GM23338 (cell line): ENCODE measurements around the gene MYORG. TPM values are rescaled to one million over a fixed set of nuclear protein-coding genes. Genes with fewer than 3 reads are reported as not detected.

Experiments used
- ATAC-seq: fragments of 200-7000 bp; cut with Tn5 transposase; 3 replicates; pipeline ENCODE4 v1.9.1; 2020
- DNase-seq: peaks from one replicate; pipeline ENCODE4 v3.0.0-alpha.2; 2015; ENCODE audit warnings: low spot score
- H2AFZ ChIP-seq: fragments of 200-600 bp; sonication (generic); 2 replicates; pipeline ENCODE4 v1.8.0; 2016; ENCODE audit warnings: antibody characterized with exemption, mild to moderate bottlenecking, moderate library complexity
- H3F3A ChIP-seq: fragments of 200-600 bp; sonication (generic); replicated peaks from 2 replicates; pipeline ENCODE4 v1.8.0; 2017; ENCODE audit warnings: antibody characterized with exemption, mixed run types, low read depth
- H3K27ac ChIP-seq: fragments of 200-600 bp; sonication (generic); 2 replicates; pipeline ENCODE4 v1.6.1; 2016; ENCODE audit warnings: low read depth
- H3K27me3 ChIP-seq: fragments of 200-600 bp; sonication (generic); 2 replicates; pipeline ENCODE4 v1.8.0; 2016; ENCODE audit warnings: mild to moderate bottlenecking, mixed run types, moderate library complexity; ENCODE audit not compliant: insufficient read depth
- H3K36me3 ChIP-seq: fragments of 200-600 bp; sonication (generic); 2 replicates; pipeline ENCODE4 v1.8.0; 2016; ENCODE audit warnings: mild to moderate bottlenecking; ENCODE audit not compliant: insufficient read depth
- H3K4me1 ChIP-seq: fragments of 200-600 bp; sonication (generic); 2 replicates; pipeline ENCODE4 v1.8.0; 2016; ENCODE audit warnings: mild to moderate bottlenecking, moderate library complexity; ENCODE audit not compliant: insufficient read depth
- H3K4me2 ChIP-seq: fragments of 200-600 bp; sonication (generic); 2 replicates; pipeline ENCODE4 v1.7.1; 2017; ENCODE audit warnings: mixed run types
- H3K4me3 ChIP-seq: fragments of 200-600 bp; sonication (generic); 2 replicates; pipeline ENCODE4 v1.6.1; 2016; ENCODE audit warnings: mixed run types
- H3K79me2 ChIP-seq: fragments of 200-600 bp; sonication (generic); replicated peaks from 2 replicates; pipeline ENCODE4 v1.8.0; 2017; ENCODE audit warnings: mild to moderate bottlenecking; ENCODE audit not compliant: insufficient read depth
- H3K9me2 ChIP-seq: fragments of 200-600 bp; sonication (generic); 2 replicates; pipeline ENCODE4 v1.8.0; 2017; ENCODE audit not compliant: insufficient read depth
- H4K20me1 ChIP-seq: fragments of 200-600 bp; sonication (generic); replicated peaks from 2 replicates; pipeline ENCODE4 v1.8.0; 2017; ENCODE audit warnings: mild to moderate bottlenecking; ENCODE audit not compliant: insufficient read depth
- H3K27ac Mint-ChIP-seq: 2 replicates; pipeline ENCODE4 v1.8.0; 2020; ENCODE audit warnings: inconsistent platforms, mild to moderate bottlenecking, moderate library complexity, mixed read lengths
- H3K27me3 Mint-ChIP-seq: 3 replicates; pipeline ENCODE4 v1.8.0; 2022; ENCODE audit warnings: low read depth, mild to moderate bottlenecking, moderate library complexity, mixed read lengths, inconsistent platforms; ENCODE audit not compliant: insufficient read depth, poor library complexity
- H3K36me3 Mint-ChIP-seq: 3 replicates; pipeline ENCODE4 v1.8.0; 2021; ENCODE audit warnings: low read depth, mild to moderate bottlenecking, inconsistent platforms, moderate library complexity, mixed read lengths
- H3K4me1 Mint-ChIP-seq: 3 replicates; pipeline ENCODE4 v1.8.0; 2020; ENCODE audit warnings: mild to moderate bottlenecking, inconsistent platforms, mixed read lengths
- H3K4me3 Mint-ChIP-seq: 3 replicates; pipeline ENCODE4 v1.8.0; 2021; ENCODE audit warnings: moderate library complexity, mild to moderate bottlenecking, inconsistent platforms, mixed read lengths
- H3K9me3 Mint-ChIP-seq: 3 replicates; pipeline ENCODE4 v1.8.0; 2020; ENCODE audit warnings: moderate library complexity, mild to moderate bottlenecking, inconsistent platforms, mixed read lengths
- CREB1 ChIP-seq: fragments of 250-450 bp; sonication (Bioruptor Pico); IDR thresholded peaks from 2 replicates; pipeline ENCODE4 v1.5.0; 2020; ENCODE audit warnings: low read depth, mild to moderate bottlenecking, moderate library complexity
- CTCF ChIP-seq, 2 experiments: fragments of 200-600 bp in 1 of 2; sonication (generic) in 1 of 2; conservative IDR thresholded peaks; 2 replicates each; pipeline versions ENCODE4 v1.5.1 to v1.6.1; 2016 to 2017; ENCODE audit warnings: antibody characterized with exemption in 2 of 2, low read depth in 2 of 2, mild to moderate bottlenecking in 2 of 2, moderate library complexity in 1 of 2
- EZH2 ChIP-seq: fragments of 200-600 bp; sonication (generic); IDR thresholded peaks from one replicate; pipeline ENCODE4 v1.8.0; 2017; ENCODE audit warnings: antibody characterized with exemption, mild to moderate bottlenecking, low read depth; ENCODE audit not compliant: unreplicated experiment
- EZH2phosphoT487 ChIP-seq: fragments of 200-600 bp; sonication (generic); IDR thresholded peaks from one replicate; pipeline ENCODE4 v1.8.1; 2018; ENCODE audit warnings: antibody characterized with exemption; ENCODE audit not compliant: unreplicated experiment
- JUNB ChIP-seq: IDR thresholded peaks from one replicate; pipeline ENCODE4 v1.6.1; 2016; ENCODE audit warnings: antibody characterized with exemption; ENCODE audit not compliant: unreplicated experiment
- NANOG ChIP-seq: IDR thresholded peaks from 2 replicates; pipeline ENCODE4 v1.6.1; 2016; ENCODE audit warnings: antibody characterized with exemption, borderline replicate concordance
- POLR2AphosphoS5 ChIP-seq: IDR thresholded peaks from 2 replicates; pipeline ENCODE4 v1.6.1; 2016; ENCODE audit warnings: antibody characterized with exemption, low read depth
- REST ChIP-seq: IDR thresholded peaks from one replicate; pipeline ENCODE4 v1.6.1; 2018; ENCODE audit warnings: antibody characterized with exemption; ENCODE audit not compliant: unreplicated experiment
- STAT1 ChIP-seq: IDR thresholded peaks from one replicate; pipeline ENCODE4 v1.6.1; 2016; ENCODE audit warnings: antibody characterized with exemption; ENCODE audit not compliant: unreplicated experiment
- ZNF114 ChIP-seq: fragments of 250-450 bp; sonication (Bioruptor Pico); IDR thresholded peaks from 2 replicates; pipeline ENCODE4 v1.5.0; 2020; ENCODE audit warnings: mild to moderate bottlenecking, moderate library complexity
- ZNF331 ChIP-seq: fragments of 250-450 bp; sonication (Bioruptor Pico); IDR thresholded peaks from 2 replicates; pipeline ENCODE4 v1.5.0; 2020; ENCODE audit warnings: low read depth, mild to moderate bottlenecking, moderate library complexity
- polyA plus RNA-seq: library from polyadenylated mRNA; unstranded; fragments of >200 nt; fragmentation: Nextera tagmentation; extraction: Ambion mirVana; gene quantifications from 2 replicates; pipeline ENCODE4 v1.2.1, GENCODE V29; 2016
- total RNA-seq: library from RNA; depleted of rRNA; stranded (reverse); fragments of >200 nt; shearing (Covaris generic); gene quantifications from 2 replicates; pipeline ENCODE4 v1.2.3, GENCODE V29; 2014
- TF ChIP-seq, protein P1 (sequence below): fragments of 250-450 bp; sonication (Bioruptor Pico); IDR thresholded peaks from 2 replicates; pipeline ENCODE4 v1.5.0; 2020; ENCODE audit warnings: mild to moderate bottlenecking, moderate library complexity
- TF ChIP-seq, protein P2 (sequence below): IDR thresholded peaks from 2 replicates; pipeline ENCODE4 v1.6.1; 2016; ENCODE audit warnings: antibody characterized with exemption

The MYORG gene
- total and polyA plus RNA-seq, 2 experiments from 2014 or later: 1.5 to 7.3 TPM

DNA sequence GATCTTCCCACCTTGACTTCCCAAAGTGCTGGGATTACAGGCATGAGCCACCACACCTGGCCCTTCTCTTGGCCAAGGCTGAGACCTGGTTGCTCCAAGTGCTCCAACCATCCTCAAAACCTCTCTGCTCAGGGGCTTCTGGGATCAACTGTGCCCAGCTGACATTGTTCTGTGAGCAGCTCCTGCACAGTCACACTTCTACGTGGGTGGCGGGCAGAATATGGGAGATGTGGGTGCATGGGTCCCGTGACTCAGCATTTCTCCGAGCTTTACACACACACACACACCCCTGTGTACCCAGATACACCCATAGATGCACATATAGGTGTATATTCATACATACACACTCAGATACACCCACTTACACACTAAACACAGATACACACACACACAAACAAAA lies 10.5 kb upstream of the MYORG start:
- Histone ChIP-seq H4K20me1 (no peaks in the 10 kb centered on the region), H3K9me2 (no peaks in the 10 kb centered on the region), H3K79me2 (no peaks in the 10 kb centered on the region), H2AFZ (no peak overlapping the region), H3F3A (no peaks in the 10 kb centered on the region), H3K4me3 (no peak overlapping the region), H3K4me1 (no peaks in the 10 kb centered on the region), H3K4me2 (no peak overlapping the region), H3K27ac (no peak overlapping the region), H3K27me3 (peaks cover 10% of the 10 kb centered on the region; the same call in 1 of the 2 replicates), H3K36me3 (no peaks in the 10 kb centered on the region)
- Mint-ChIP-seq H3K36me3 (no peaks in the 10 kb centered on the region), H3K4me1 (no peaks in the 10 kb centered on the region), H3K4me3 (no peak overlapping the region), H3K27ac (no peak overlapping the region), H3K9me3 (no peaks in the 10 kb centered on the region), H3K27me3 (peaks cover 7% of the 10 kb centered on the region)
- no peak for ATAC-seq
- no peak for DNase-seq
- TF ChIP-seq NANOG (no peak), POLR2AphosphoS5 (no peak), CTCF (conservative IDR thresholded peaks at IDR 0.05; ENCODE audit: low read depth in 2 of 2) (no peak), JUNB (no peak), STAT1 (no peak), CREB1 (CRISPR knock-in tag) (no peak), ZNF114 (no peak), EZH2phosphoT487 (no peak), ZNF331 (CRISPR knock-in tag) (no peak), REST (no peak), EZH2 (no peak)
- TF ChIP-seq, protein P1, sequence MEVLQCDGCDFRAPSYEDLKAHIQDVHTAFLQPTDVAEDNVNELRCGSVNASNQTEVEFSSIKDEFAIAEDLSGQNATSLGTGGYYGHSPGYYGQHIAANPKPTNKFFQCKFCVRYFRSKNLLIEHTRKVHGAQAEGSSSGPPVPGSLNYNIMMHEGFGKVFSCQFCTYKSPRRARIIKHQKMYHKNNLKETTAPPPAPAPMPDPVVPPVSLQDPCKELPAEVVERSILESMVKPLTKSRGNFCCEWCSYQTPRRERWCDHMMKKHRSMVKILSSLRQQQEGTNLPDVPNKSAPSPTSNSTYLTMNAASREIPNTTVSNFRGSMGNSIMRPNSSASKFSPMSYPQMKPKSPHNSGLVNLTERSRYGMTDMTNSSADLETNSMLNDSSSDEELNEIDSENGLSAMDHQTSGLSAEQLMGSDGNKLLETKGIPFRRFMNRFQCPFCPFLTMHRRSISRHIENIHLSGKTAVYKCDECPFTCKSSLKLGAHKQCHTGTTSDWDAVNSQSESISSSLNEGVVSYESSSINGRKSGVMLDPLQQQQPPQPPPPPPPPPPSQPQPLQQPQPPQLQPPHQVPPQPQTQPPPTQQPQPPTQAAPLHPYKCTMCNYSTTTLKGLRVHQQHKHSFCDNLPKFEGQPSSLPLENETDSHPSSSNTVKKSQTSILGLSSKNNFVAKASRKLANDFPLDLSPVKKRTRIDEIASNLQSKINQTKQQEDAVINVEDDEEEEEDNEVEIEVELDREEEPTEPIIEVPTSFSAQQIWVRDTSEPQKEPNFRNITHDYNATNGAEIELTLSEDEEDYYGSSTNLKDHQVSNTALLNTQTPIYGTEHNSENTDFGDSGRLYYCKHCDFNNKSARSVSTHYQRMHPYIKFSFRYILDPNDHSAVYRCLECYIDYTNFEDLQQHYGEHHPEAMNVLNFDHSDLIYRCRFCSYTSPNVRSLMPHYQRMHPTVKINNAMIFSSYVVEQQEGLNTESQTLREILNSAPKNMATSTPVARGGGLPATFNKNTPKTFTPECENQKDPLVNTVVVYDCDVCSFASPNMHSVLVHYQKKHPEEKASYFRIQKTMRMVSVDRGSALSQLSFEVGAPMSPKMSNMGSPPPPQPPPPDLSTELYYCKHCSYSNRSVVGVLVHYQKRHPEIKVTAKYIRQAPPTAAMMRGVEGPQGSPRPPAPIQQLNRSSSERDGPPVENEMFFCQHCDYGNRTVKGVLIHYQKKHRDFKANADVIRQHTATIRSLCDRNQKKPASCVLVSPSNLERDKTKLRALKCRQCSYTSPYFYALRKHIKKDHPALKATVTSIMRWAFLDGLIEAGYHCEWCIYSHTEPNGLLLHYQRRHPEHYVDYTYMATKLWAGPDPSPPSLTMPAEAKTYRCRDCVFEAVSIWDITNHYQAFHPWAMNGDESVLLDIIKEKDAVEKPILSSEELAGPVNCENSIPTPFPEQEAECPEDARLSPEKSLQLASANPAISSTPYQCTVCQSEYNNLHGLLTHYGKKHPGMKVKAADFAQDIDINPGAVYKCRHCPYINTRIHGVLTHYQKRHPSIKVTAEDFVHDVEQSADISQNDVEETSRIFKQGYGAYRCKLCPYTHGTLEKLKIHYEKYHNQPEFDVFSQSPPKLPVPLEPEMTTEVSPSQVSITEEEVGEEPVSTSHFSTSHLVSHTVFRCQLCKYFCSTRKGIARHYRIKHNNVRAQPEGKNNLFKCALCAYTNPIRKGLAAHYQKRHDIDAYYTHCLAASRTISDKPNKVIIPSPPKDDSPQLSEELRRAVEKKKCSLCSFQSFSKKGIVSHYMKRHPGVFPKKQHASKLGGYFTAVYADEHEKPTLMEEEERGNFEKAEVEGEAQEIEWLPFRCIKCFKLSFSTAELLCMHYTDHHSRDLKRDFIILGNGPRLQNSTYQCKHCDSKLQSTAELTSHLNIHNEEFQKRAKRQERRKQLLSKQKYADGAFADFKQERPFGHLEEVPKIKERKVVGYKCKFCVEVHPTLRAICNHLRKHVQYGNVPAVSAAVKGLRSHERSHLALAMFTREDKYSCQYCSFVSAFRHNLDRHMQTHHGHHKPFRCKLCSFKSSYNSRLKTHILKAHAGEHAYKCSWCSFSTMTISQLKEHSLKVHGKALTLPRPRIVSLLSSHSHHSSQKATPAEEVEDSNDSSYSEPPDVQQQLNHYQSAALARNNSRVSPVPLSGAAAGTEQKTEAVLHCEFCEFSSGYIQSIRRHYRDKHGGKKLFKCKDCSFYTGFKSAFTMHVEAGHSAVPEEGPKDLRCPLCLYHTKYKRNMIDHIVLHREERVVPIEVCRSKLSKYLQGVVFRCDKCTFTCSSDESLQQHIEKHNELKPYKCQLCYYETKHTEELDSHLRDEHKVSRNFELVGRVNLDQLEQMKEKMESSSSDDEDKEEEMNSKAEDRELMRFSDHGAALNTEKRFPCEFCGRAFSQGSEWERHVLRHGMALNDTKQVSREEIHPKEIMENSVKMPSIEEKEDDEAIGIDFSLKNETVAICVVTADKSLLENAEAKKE (CRISPR knock-in tag): no peak
- TF ChIP-seq, protein P2, sequence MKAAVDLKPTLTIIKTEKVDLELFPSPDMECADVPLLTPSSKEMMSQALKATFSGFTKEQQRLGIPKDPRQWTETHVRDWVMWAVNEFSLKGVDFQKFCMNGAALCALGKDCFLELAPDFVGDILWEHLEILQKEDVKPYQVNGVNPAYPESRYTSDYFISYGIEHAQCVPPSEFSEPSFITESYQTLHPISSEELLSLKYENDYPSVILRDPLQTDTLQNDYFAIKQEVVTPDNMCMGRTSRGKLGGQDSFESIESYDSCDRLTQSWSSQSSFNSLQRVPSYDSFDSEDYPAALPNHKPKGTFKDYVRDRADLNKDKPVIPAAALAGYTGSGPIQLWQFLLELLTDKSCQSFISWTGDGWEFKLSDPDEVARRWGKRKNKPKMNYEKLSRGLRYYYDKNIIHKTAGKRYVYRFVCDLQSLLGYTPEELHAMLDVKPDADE: no peak
